SK-N-SH treated with all-trans-retinoic acid at 6 μM for 48 hours (cell line): ENCODE data around the gene ATP11C.

Source experiments
- ARNTL ChIP-seq: fragments of 450-650 bp; formaldehyde crosslinking; IDR thresholded peaks from 2 replicates; pipeline ENCODE4 v1.5.0; 2020; ENCODE audit warnings: low read depth, mild to moderate bottlenecking, moderate library complexity, borderline replicate concordance
- ESRRG ChIP-seq: fragments of 250-450 bp; sonication (Bioruptor Pico); IDR thresholded peaks from 2 replicates; pipeline ENCODE4 v1.6.1; 2021; ENCODE audit warnings: mild to moderate bottlenecking
- ISL1 ChIP-seq: fragments of 250-450 bp; sonication (Bioruptor Pico); IDR thresholded peaks from 2 replicates; pipeline ENCODE4 v2.1.2; 2022; ENCODE audit warnings: mild to moderate bottlenecking, moderate library complexity
- OSR1 ChIP-seq: fragments of 250-450 bp; sonication (Bioruptor Pico); IDR thresholded peaks from 2 replicates; pipeline ENCODE4 v1.8.0; 2022; ENCODE audit warnings: moderate library complexity, mild to moderate bottlenecking, inconsistent platforms
- PATZ1 ChIP-seq: fragments of 250-450 bp; sonication (Bioruptor Pico); IDR thresholded peaks from 2 replicates; pipeline ENCODE4 v1.8.0; 2020; ENCODE audit warnings: mild to moderate bottlenecking, moderate library complexity, borderline replicate concordance
- POU6F1 ChIP-seq: fragments of 250-450 bp; sonication (Bioruptor Pico); IDR thresholded peaks from 2 replicates; pipeline ENCODE4 v1.8.0; 2021; ENCODE audit warnings: low read depth, mild to moderate bottlenecking, moderate library complexity, borderline replicate concordance
- TOX ChIP-seq: fragments of 250-450 bp; sonication (Bioruptor Pico); IDR thresholded peaks from 2 replicates; pipeline ENCODE4 v1.8.0; 2021; ENCODE audit warnings: mild to moderate bottlenecking, moderate library complexity, borderline replicate concordance
- ZC3H10 ChIP-seq: fragments of 250-450 bp; sonication (Bioruptor Pico); IDR thresholded peaks from 2 replicates; pipeline ENCODE4 v1.5.1; 2021; ENCODE audit warnings: mild to moderate bottlenecking, moderate library complexity
- ZFP3 ChIP-seq: fragments of 250-450 bp; sonication (Bioruptor Pico); IDR thresholded peaks from 2 replicates; pipeline ENCODE4 v1.5.0; 2020; ENCODE audit warnings: mild to moderate bottlenecking, moderate library complexity
- ZFP30 ChIP-seq: fragments of 450-650 bp; formaldehyde crosslinking; IDR thresholded peaks from 2 replicates; pipeline ENCODE4 v1.5.0; 2022; ENCODE audit warnings: mild to moderate bottlenecking, moderate library complexity

GRCh38 chrX:139972629-139973624, 40.1 kb upstream of the ATP11C start:
- no peak for TF ChIP-seq ARNTL
- no peak for TF ChIP-seq TOX (CRISPR knock-in tag)
- no peak for TF ChIP-seq OSR1
- TF ChIP-seq ZC3H10 (CRISPR knock-in tag), result no peak
- no peak for TF ChIP-seq ZFP3
- no peak for TF ChIP-seq POU6F1 (CRISPR knock-in tag)
- no peak for TF ChIP-seq ISL1
- no peak for TF ChIP-seq ESRRG (CRISPR knock-in tag)
- TF ChIP-seq PATZ1, result no peak
- no peak for TF ChIP-seq ZFP30 (CRISPR knock-in tag)
